GM12878 (cell line): ENCODE data around the gene SLC38A7.

ENCODE experiments used
- CREB1 ChIP-seq: IDR thresholded peaks from 2 replicates; pipeline ENCODE4 v1.6.1; 2012; ENCODE audit warnings: low read depth, mild to moderate bottlenecking, inconsistent platforms
- CTCF ChIP-seq, 3 experiments: IDR thresholded peaks in 2 of 3; conservative IDR thresholded peaks in 1 of 3; 2 replicates each; pipeline ENCODE4 v1.5.1; 2011; ENCODE audit warnings: low read depth in 3 of 3, low read length in 3 of 3, mild to moderate bottlenecking in 3 of 3, control low read depth in 2 of 3, moderate library complexity in 2 of 3, inconsistent platforms in 1 of 3, mixed read lengths in 1 of 3; ENCODE audit not compliant: control insufficient read depth in 2 of 3, insufficient read depth in 1 of 3; ENCODE audit errors: extremely low read depth in 1 of 3
- EZH2 ChIP-seq: IDR thresholded peaks from 2 replicates; pipeline ENCODE4 v1.6.1; 2012; ENCODE audit warnings: low read depth, mild to moderate bottlenecking, control low read depth, inconsistent platforms, low read length, borderline replicate concordance; ENCODE audit not compliant: control insufficient read depth
- FOXK2 ChIP-seq: fragments of 450-650 bp; IDR thresholded peaks from 2 replicates; pipeline ENCODE4 v1.6.1; 2017; ENCODE audit warnings: mild to moderate bottlenecking, moderate library complexity
- NR2C1 ChIP-seq: fragments of 450-650 bp; IDR thresholded peaks from 2 replicates; pipeline ENCODE4 v1.6.1; 2017; ENCODE audit warnings: antibody characterized with exemption, mild to moderate bottlenecking, moderate library complexity
- NRF1 ChIP-seq: conservative IDR thresholded peaks from 2 replicates; pipeline ENCODE4 v1.6.1; 2011; ENCODE audit warnings: mild to moderate bottlenecking, low read depth, low read length, improper control_type of control experiment
- PAX5 ChIP-seq: IDR thresholded peaks from 2 replicates; pipeline ENCODE4 v1.6.1; 2011; ENCODE audit warnings: low read depth, low read length, borderline replicate concordance
- RAD21 ChIP-seq: IDR thresholded peaks from 2 replicates; pipeline ENCODE4 v1.6.1; 2011; ENCODE audit warnings: mild to moderate bottlenecking, low read depth, low read length, moderate library complexity; ENCODE audit not compliant: insufficient read depth
- REST ChIP-seq: IDR thresholded peaks from 2 replicates; pipeline ENCODE4 v1.6.1; 2012; ENCODE audit warnings: mild to moderate bottlenecking, low read depth, low read length
- SMC3 ChIP-seq: IDR thresholded peaks from 2 replicates; pipeline ENCODE4 v1.6.1; 2011; ENCODE audit warnings: low read length, improper control_type of control experiment, borderline replicate concordance
- SP1 ChIP-seq: IDR thresholded peaks from one replicate; pipeline ENCODE4 v1.6.1; 2011; ENCODE audit warnings: low read depth, low read length
- YY1 ChIP-seq: IDR thresholded peaks from 2 replicates; pipeline ENCODE4 v1.6.1; 2011; ENCODE audit warnings: low read depth, mild to moderate bottlenecking, low read length
- ZBTB11 ChIP-seq: fragments of 450-650 bp; formaldehyde crosslinking; IDR thresholded peaks from 2 replicates; pipeline ENCODE4 v1.5.0; 2022; ENCODE audit warnings: mild to moderate bottlenecking, missing genetic modification characterization
- ZNF274 ChIP-seq: IDR thresholded peaks from one replicate; pipeline ENCODE4 v1.8.0; 2011; ENCODE audit not compliant: insufficient read length, insufficient read depth

- TF ChIP-seq CTCF (IDR thresholded peaks at IDR 0.05 in 2 of 3, conservative IDR thresholded peaks at IDR 0.05 in 1 of 3; ENCODE audit: control insufficient read depth in 2 of 3, extremely low read depth in 1 of 3, insufficient read depth in 1 of 3, low read depth in 3 of 3, low read length in 3 of 3) (no peak), ZBTB11 (CRISPR knock-in tag) (no peak), YY1 (no peak), SP1 (no peak), RAD21 (no peak), PAX5 (no peak), CREB1 (no peak), FOXK2 (no peak), SMC3 (no peak), NR2C1 (no peak), EZH2 (no peak), NRF1 (no peak), REST (no peak), ZNF274 (no peak)
Measured at GRCh38 chr16:58654560-58655214, 29.9 kb downstream of the SLC38A7 start.
